Loucy (cell line): ENCODE results near the gene ATP8A2.

Experiments used
- H2AFZ ChIP-seq: fragments of 200-600 bp; sonication (generic); 2 replicates; pipeline ENCODE4 v1.6.0; 2016; ENCODE audit warnings: antibody characterized with exemption, mild to moderate bottlenecking, low read length, moderate library complexity
- H3F3A ChIP-seq: fragments of 200-600 bp; 2 replicates; pipeline ENCODE4 v1.6.0; 2016; ENCODE audit warnings: antibody characterized with exemption, low read depth, mild to moderate bottlenecking
- H3K27me3 ChIP-seq: fragments of 200-600 bp; sonication (generic); 2 replicates; pipeline ENCODE4 v1.6.1; 2014; ENCODE audit warnings: low read length, mild to moderate bottlenecking; ENCODE audit not compliant: insufficient read depth, poor library complexity, severe bottlenecking
- H3K36me3 ChIP-seq: fragments of 200-600 bp; sonication (generic); 2 replicates; pipeline ENCODE4 v1.6.1; 2016; ENCODE audit warnings: low read length; ENCODE audit not compliant: insufficient read depth
- H3K4me1 ChIP-seq: fragments of 200-600 bp; sonication (generic); 2 replicates; pipeline ENCODE4 v1.5.1; 2014; ENCODE audit warnings: low read length, mild to moderate bottlenecking; ENCODE audit not compliant: insufficient read depth, poor library complexity, severe bottlenecking
- H3K4me2 ChIP-seq: fragments of 200-600 bp; sonication (generic); 2 replicates; pipeline ENCODE4 v1.6.0; 2014; ENCODE audit warnings: antibody characterized with exemption, low read length, low read depth, mild to moderate bottlenecking; ENCODE audit not compliant: poor library complexity, severe bottlenecking
- H3K4me3 ChIP-seq: fragments of 200-600 bp; sonication (generic); 2 replicates; pipeline ENCODE4 v1.5.1; 2014; ENCODE audit warnings: low read length, mild to moderate bottlenecking, mixed read lengths; ENCODE audit not compliant: poor library complexity, severe bottlenecking
- H3K79me2 ChIP-seq: fragments of 200-600 bp; sonication (generic); 2 replicates; pipeline ENCODE4 v1.6.1; 2014; ENCODE audit warnings: low read length; ENCODE audit not compliant: insufficient read depth
- H3K9ac ChIP-seq: fragments of 200-600 bp; sonication (generic); 2 replicates; pipeline ENCODE4 v1.6.0; 2014; ENCODE audit warnings: mild to moderate bottlenecking, low read depth, low read length, moderate library complexity; ENCODE audit not compliant: poor library complexity, severe bottlenecking
- H3K9me2 ChIP-seq: fragments of 200-600 bp; sonication (generic); replicated peaks from 2 replicates; pipeline ENCODE4 v1.6.1; 2016; ENCODE audit warnings: low read depth, low read length, mixed read lengths
- H3K9me3 ChIP-seq: fragments of 200-600 bp; sonication (generic); 2 replicates; pipeline ENCODE4 v1.6.1; 2014; ENCODE audit warnings: mild to moderate bottlenecking, antibody characterized with exemption, low read length, low read depth; ENCODE audit not compliant: insufficient read depth
- H4K20me1 ChIP-seq: fragments of 200-600 bp; sonication (generic); 2 replicates; pipeline ENCODE4 v1.6.0; 2014; ENCODE audit warnings: antibody characterized with exemption, low read length, mild to moderate bottlenecking; ENCODE audit not compliant: insufficient read depth, poor library complexity, severe bottlenecking
- EZH2phosphoT487 ChIP-seq: fragments of 200-600 bp; IDR thresholded peaks from 2 replicates; pipeline ENCODE4 v1.6.1; 2018; ENCODE audit warnings: antibody characterized with exemption, mild to moderate bottlenecking, moderate library complexity, borderline replicate concordance
- TF ChIP-seq, protein P1 (sequence below): fragments of 200-600 bp; sonication (generic); conservative IDR thresholded peaks from 2 replicates; pipeline ENCODE4 v1.5.1; 2014; ENCODE audit warnings: mild to moderate bottlenecking, antibody characterized with exemption, low read length

The ATP8A2 gene

GRCh38 chr13:25379011-25379410 is 7.2 kb downstream of the ATP8A2 start:
- Histone ChIP-seq H3K9ac (no peak overlapping the region), H3K36me3 (no peaks in the 10 kb centered on the region), H3K4me1 (no peaks in the 10 kb centered on the region), H2AFZ (no peak overlapping the region), H3K9me2 (no peaks in the 10 kb centered on the region), H3K4me3 (no peak overlapping the region), H3K9me3 (no peaks in the 10 kb centered on the region), H3K27me3 (no peaks in the 10 kb centered on the region), H4K20me1 (no peaks in the 10 kb centered on the region), H3F3A (no peaks in the 10 kb centered on the region), H3K79me2 (no peaks in the 10 kb centered on the region), H3K4me2 (no peak overlapping the region)
- no peak for TF ChIP-seq EZH2phosphoT487
- TF ChIP-seq, protein P1, sequence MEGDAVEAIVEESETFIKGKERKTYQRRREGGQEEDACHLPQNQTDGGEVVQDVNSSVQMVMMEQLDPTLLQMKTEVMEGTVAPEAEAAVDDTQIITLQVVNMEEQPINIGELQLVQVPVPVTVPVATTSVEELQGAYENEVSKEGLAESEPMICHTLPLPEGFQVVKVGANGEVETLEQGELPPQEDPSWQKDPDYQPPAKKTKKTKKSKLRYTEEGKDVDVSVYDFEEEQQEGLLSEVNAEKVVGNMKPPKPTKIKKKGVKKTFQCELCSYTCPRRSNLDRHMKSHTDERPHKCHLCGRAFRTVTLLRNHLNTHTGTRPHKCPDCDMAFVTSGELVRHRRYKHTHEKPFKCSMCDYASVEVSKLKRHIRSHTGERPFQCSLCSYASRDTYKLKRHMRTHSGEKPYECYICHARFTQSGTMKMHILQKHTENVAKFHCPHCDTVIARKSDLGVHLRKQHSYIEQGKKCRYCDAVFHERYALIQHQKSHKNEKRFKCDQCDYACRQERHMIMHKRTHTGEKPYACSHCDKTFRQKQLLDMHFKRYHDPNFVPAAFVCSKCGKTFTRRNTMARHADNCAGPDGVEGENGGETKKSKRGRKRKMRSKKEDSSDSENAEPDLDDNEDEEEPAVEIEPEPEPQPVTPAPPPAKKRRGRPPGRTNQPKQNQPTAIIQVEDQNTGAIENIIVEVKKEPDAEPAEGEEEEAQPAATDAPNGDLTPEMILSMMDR: no peak

DNA sequence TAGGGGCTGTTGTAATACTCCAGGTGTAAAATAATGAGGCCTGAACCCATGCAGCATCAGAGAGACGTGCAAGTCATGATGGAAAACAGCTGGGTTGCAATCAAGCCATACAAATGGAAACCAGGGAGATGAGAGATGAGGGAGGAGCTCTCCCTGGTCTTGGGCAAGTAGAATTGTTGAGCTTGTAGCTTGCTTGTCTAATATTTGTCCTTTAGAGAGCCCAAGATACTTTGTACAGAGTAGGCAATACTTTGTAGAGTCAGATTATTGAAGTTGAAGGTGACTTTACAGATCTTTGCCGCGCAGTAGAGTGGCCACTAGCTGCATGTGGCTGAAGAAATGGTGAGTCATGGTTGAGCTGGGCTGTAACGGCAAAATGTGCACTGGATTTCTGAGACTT is 8.3 kb downstream of the ATP8A2 start:
- Histone ChIP-seq H3K4me3 (no peak overlapping the region), H2AFZ (no peak overlapping the region), H3K9me3 (no peaks in the 10 kb centered on the region)

GRCh38 chr13:25380741-25381324 is 9.1 kb downstream of the ATP8A2 start:
- H3K79me2 ChIP-seq: no peaks in the 10 kb centered on the region
- no peaks in the 10 kb centered on the region for H3K4me1 ChIP-seq
- no peaks in the 10 kb centered on the region for H3K9me2 ChIP-seq
- peaks cover 4% of the 10 kb centered on the region for H3K27me3 ChIP-seq
- no peaks in the 10 kb centered on the region for H4K20me1 ChIP-seq
- H3K4me2 ChIP-seq: no peak overlapping the region
- H3K36me3 ChIP-seq: no peaks in the 10 kb centered on the region
- no peak overlapping the region for H2AFZ ChIP-seq
- no peaks in the 10 kb centered on the region for H3K9me3 ChIP-seq
- no peaks in the 10 kb centered on the region for H3F3A ChIP-seq
- TF ChIP-seq, protein P1: no peak
- no peak for TF ChIP-seq EZH2phosphoT487
- H3K4me3 ChIP-seq: no peak overlapping the region
- no peak overlapping the region for H3K9ac ChIP-seq

More for the DNA sequence above, 8.3 kb downstream of the ATP8A2 start:
- TF ChIP-seq, protein P1: no peak
- no peak for TF ChIP-seq EZH2phosphoT487
- Histone ChIP-seq H3F3A (no peaks in the 10 kb centered on the region), H3K4me2 (no peak overlapping the region), H3K9me2 (no peaks in the 10 kb centered on the region), H3K36me3 (no peaks in the 10 kb centered on the region), H3K4me1 (no peaks in the 10 kb centered on the region), H3K27me3 (peaks cover 4% of the 10 kb centered on the region), H4K20me1 (no peaks in the 10 kb centered on the region), H3K79me2 (no peaks in the 10 kb centered on the region), H3K9ac (no peak overlapping the region)
